GM21528 (cell line): Measurements from ENCODE around the gene PRDX1.

Experiments
- ATAC-seq: cut with Tn5 transposase; IDR thresholded peaks from one replicate; pipeline ENCODE4 v1.9.1; 2021; ENCODE audit warnings: mild to moderate bottlenecking, moderate library complexity; ENCODE audit not compliant: unreplicated experiment, low FRiP score

PRDX1 gene

GRCh38 chr1:45521413-45522323 is at the start of gene PRDX1:
Gene PRDX1, minus strand, starts transcription at chr1:45521884. Its CDS starts 2,841 bp downstream, at chr1:45519043.
- ATAC-seq, result peak; percentile 73

GRCh38 chr1:45570631-45571030 is 48.9 kb upstream of the PRDX1 start:
- ATAC-seq, result no peak

GRCh38 chr1:45569962-45570581 is 48.4 kb upstream of the PRDX1 start:
- no peak for ATAC-seq

- no peak for ATAC-seq
These were observed 47.9 kb upstream of the PRDX1 start for GRCh38 chr1:45569571-45569961.

GRCh38 chr1:45568421-45568820 is 46.7 kb upstream of the PRDX1 start:
- no peak for ATAC-seq

- ATAC-seq, result no peak
These were observed 46.2 kb upstream of the PRDX1 start for GRCh38 chr1:45567911-45568310.

- ATAC-seq, result no peak
These were observed 45.0 kb upstream of the PRDX1 start for GRCh38 chr1:45566722-45567121.

GRCh38 chr1:45563843-45564242 is 42.2 kb upstream of the PRDX1 start:
- no peak for ATAC-seq

- no peak for ATAC-seq
These were observed 35.8 kb upstream of the PRDX1 start for GRCh38 chr1:45557422-45557944.

GRCh38 chr1:45554198-45554597 is 32.5 kb upstream of the PRDX1 start:
- ATAC-seq, result no peak

- ATAC-seq, result no peak
These were observed 30.6 kb upstream of the PRDX1 start for GRCh38 chr1:45552331-45552730.

- no peak for ATAC-seq
These were observed 30.0 kb upstream of the PRDX1 start for GRCh38 chr1:45551684-45552083.

GRCh38 chr1:45550401-45551351 is 29.0 kb upstream of the PRDX1 start, which contains the start of gene AKR1A1:
Gene AKR1A1, plus strand, starts transcription at chr1:45550826. Its CDS starts 10,969 bp downstream, at chr1:45561795.
- ATAC-seq, result peak; percentile 78

- no peak for ATAC-seq
These were observed 24.0 kb upstream of the PRDX1 start for GRCh38 chr1:45545553-45546310.

- peak; percentile 56 for ATAC-seq
These were observed 23.4 kb upstream of the PRDX1 start for GRCh38 chr1:45545019-45545493.

GRCh38 chr1:45544530-45544929 is 22.8 kb upstream of the PRDX1 start:
- no peak for ATAC-seq

- ATAC-seq, result no peak
These were observed 22.1 kb upstream of the PRDX1 start for GRCh38 chr1:45543581-45544417.

- no peak for ATAC-seq
These were observed 20.9 kb upstream of the PRDX1 start for GRCh38 chr1:45542591-45542990.

GRCh38 chr1:45541193-45541592 is 19.5 kb upstream of the PRDX1 start:
- no peak for ATAC-seq
